ENCODE measurements around the gene SULT1A2. TPM values are rescaled to one million over a fixed set of nuclear protein-coding genes. Genes with fewer than 3 reads are reported as not detected.

SULT1A2 gene
- total RNA-seq, 4 donors from 2014 or later = 0.27 to 1.2 TPM; not detected in 2

GRCh38 chr16:28543072-28543471 is 53.8 kb downstream of the SULT1A2 start:
- no peaks in the 10 kb centered on the region for H3K36me3 ChIP-seq
- no peak for TF ChIP-seq POLR2AphosphoS5 (IDR thresholded peaks at IDR 0.05)
- TF ChIP-seq CTCF (IDR thresholded peaks at IDR 0.05) = no peak
- no peak for TF ChIP-seq POLR2A (IDR thresholded peaks at IDR 0.05)
- TF ChIP-seq EP300 (IDR thresholded peaks at IDR 0.05) = no peak
- H3K4me1 ChIP-seq = peaks cover 0 to 21% (median 0%) of the 10 kb centered on the region in 3 donors
- no peak for ATAC-seq
- 29 to 73% methylated on average over 2 to 7 of the region's 7 CpGs for WGBS, 2 donors (ENCODE audit: low coverage in 1 of 2)
- H3K4me3 ChIP-seq = no peak overlapping the region
- H3K9me3 ChIP-seq = no peaks in the 10 kb centered on the region
- H3K27ac ChIP-seq = no peak overlapping the region
- H3K27me3 ChIP-seq = no peaks in the 10 kb centered on the region

GRCh38 chr16:28542646-28543045 is 54.2 kb downstream of the SULT1A2 start:
- no peak for ATAC-seq
- no peaks in the 10 kb centered on the region for H3K9me3 ChIP-seq
- TF ChIP-seq CTCF (IDR thresholded peaks at IDR 0.05) = no peak
- no peak for TF ChIP-seq EP300 (IDR thresholded peaks at IDR 0.05)
- no peak for TF ChIP-seq POLR2A (IDR thresholded peaks at IDR 0.05)
- no peak for TF ChIP-seq POLR2AphosphoS5 (IDR thresholded peaks at IDR 0.05)
- WGBS, 2 donors (ENCODE audit: low coverage in 1 of 2) = 90 to 97% methylated on average over 3 to 5 of the region's 7 CpGs
- no peaks in the 10 kb centered on the region for H3K36me3 ChIP-seq
- H3K27me3 ChIP-seq = no peaks in the 10 kb centered on the region
- no peak overlapping the region for H3K4me3 ChIP-seq
- H3K27ac ChIP-seq = no peak overlapping the region
- peaks cover 0 to 25% (median 0%) of the 10 kb centered on the region in 3 donors for H3K4me1 ChIP-seq

Other genes starting within 250 kb of the SULT1A2 start
- gene NPIPB6, start 233.5 kb downstream of the SULT1A2 start, total RNA-seq = 1 to 10 TPM in 2 of 4 donors, not detected in 2; 1.1 to 2.8 TPM
- 100 to 1,000 TPM in 3 of 4 donors, 10 to 100 TPM in 1; 96.5 to 180 (median 105) TPM for gene EIF3CL, start 193.2 kb downstream of the SULT1A2 start, total RNA-seq
- under 1 TPM in 1 of 4 donors, not detected in 3; 0.25 TPM for gene NPIPB7, start 124.7 kb downstream of the SULT1A2 start, total RNA-seq
- 10 to 100 TPM; 14.0 to 21.8 (median 18.2) TPM for gene CLN3, start 105.0 kb downstream of the SULT1A2 start, total RNA-seq
- 1 to 10 TPM; 1.2 to 3.1 (median 1.5) TPM for gene APOBR, start 102.4 kb downstream of the SULT1A2 start, total RNA-seq
- not detected for gene IL27, start 90.2 kb downstream of the SULT1A2 start, total RNA-seq
- gene NUPR1, start 58.1 kb downstream of the SULT1A2 start, total RNA-seq = 10 to 100 TPM; 32.8 to 52.8 (median 41.1) TPM
- 10 to 100 TPM; 20.3 to 45.1 (median 35.3) TPM for gene SGF29, start 43.1 kb downstream of the SULT1A2 start, total RNA-seq
- 10 to 100 TPM in 2 of 4 donors, 1 to 10 TPM in 2; 3.3 to 21.1 (median 9.4) TPM for gene SULT1A1, start 13.0 kb upstream of the SULT1A2 start, total RNA-seq
- gene NPIPB8, start 41.0 kb upstream of the SULT1A2 start, total RNA-seq = not detected
- 100 to 1,000 TPM in 3 of 4 donors, 10 to 100 TPM in 1; 95.7 to 301 (median 173) TPM for gene EIF3C, start 114.4 kb upstream of the SULT1A2 start, total RNA-seq
- 1 to 10 TPM in 3 of 4 donors, under 1 TPM in 1; 0.35 to 8.2 (median 3.0) TPM for gene NPIPB9, start 154.7 kb upstream of the SULT1A2 start, total RNA-seq
- 10 to 100 TPM; 44.4 to 65.1 (median 56.9) TPM for gene ATXN2L, start 225.9 kb upstream of the SULT1A2 start, total RNA-seq
- 10 to 100 TPM; 72.2 to 91.9 (median 85.3) TPM for gene TUFM, start 249.3 kb upstream of the SULT1A2 start, total RNA-seq